ENCODE results near the gene ZNF787. TPM values are rescaled to one million over a fixed set of nuclear protein-coding genes. Genes with fewer than 3 reads are reported as not detected.
"Not testable (repeated sequence)": the region's sequence is repeated elsewhere in the genome, so short reads cannot be mapped to it uniquely, and the experiment has no call there.

ZNF787 gene
- total RNA-seq, 1 donor from 2014 or later, result 34.0 TPM

DNA sequence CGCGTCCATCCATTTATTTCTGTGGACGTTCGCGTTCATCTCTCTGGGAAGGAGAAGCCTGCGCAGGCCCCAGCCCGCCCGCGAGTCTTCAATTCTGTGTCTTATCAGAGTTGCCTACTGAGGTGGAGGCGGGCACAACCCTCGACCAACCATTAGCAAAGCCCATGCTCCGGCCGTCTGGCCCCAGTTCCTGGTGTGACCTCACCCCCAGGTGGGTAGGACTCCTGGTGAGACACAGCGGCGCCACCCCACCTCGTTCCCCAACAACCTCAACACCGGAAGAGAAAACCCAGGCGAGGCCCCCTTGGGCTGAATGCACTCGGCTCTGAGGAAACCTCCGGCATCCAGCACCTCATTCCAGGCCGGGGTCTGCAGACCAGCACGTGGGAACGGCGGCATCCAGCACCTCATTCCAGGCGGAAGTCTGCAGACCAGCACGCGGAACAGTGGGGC, 14.7 kb downstream of the ZNF787 start:
- Mint-ChIP-seq H3K9me3 (no peaks in the 10 kb centered on the region), H3K36me3 (peaks cover 2% of the 10 kb centered on the region), H3K27me3 (no peaks in the 10 kb centered on the region), H3K27ac (peak overlapping the region; percentile 70), H3K4me3 (no peak overlapping the region), H3K4me1 (ENCODE audit: unreplicated experiment) (peaks cover 17% of the 10 kb centered on the region)
- no peak for DNase-seq (ENCODE audit: extremely low spot score, unreplicated experiment)
- TF ChIP-seq CTCF (conservative IDR thresholded peaks at IDR 0.05), result no peak

DNA sequence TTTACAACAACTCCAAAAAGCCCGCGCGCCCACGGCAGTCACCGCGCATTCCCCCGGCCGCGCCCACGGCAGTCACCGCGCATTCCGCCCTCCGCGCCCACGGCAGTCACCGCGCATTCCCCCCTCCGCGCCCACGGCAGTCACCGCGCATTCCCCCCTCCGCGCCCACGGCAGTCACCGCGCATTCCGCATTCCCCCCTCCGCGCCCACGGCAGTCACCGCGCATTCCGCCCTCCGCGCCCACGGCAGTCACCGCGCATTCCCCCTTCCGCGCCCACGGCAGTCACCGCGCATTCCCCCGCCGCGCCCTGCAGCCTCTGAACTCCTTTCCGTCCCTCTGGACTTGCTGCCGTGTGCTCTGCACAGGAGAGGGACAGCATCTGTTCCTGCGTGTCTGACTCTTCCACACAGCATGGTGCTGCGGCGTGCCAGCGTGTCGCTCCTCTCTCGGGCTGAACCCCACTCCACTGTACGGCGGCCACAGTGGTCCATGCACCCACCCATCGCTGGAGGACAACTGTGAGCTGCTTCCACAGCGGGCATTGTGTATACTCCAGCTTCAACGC, 15.2 kb downstream of the ZNF787 start:
- peaks cover 15% of the 10 kb centered on the region for H3K4me1 Mint-ChIP-seq (ENCODE audit: unreplicated experiment)
- not testable (repeated sequence) for H3K27me3 Mint-ChIP-seq; H3K9me3 Mint-ChIP-seq; H3K36me3 Mint-ChIP-seq; H3K4me3 Mint-ChIP-seq; DNase-seq (ENCODE audit: extremely low spot score, unreplicated experiment)
- H3K27ac Mint-ChIP-seq, result peak overlapping the region; percentile 70

GRCh38 chr19:56105090-56105701, 15.9 kb downstream of the ZNF787 start:
- no peaks in the 10 kb centered on the region for H3K9me3 Mint-ChIP-seq
- H3K27me3 Mint-ChIP-seq, result no peaks in the 10 kb centered on the region
- DNase-seq (ENCODE audit: extremely low spot score, unreplicated experiment), result no peak
- H3K36me3 Mint-ChIP-seq, result peaks cover 4% of the 10 kb centered on the region
- TF ChIP-seq CTCF (conservative IDR thresholded peaks at IDR 0.05), result peak; percentile 71
- peak overlapping the region; percentile 23 for H3K27ac Mint-ChIP-seq
- H3K4me1 Mint-ChIP-seq (ENCODE audit: unreplicated experiment), result peaks cover 8% of the 10 kb centered on the region
- H3K4me3 Mint-ChIP-seq, result no peak overlapping the region

GRCh38 chr19:56104423-56104822, 16.7 kb downstream of the ZNF787 start:
- Mint-ChIP-seq H3K9me3 (no peaks in the 10 kb centered on the region), H3K36me3 (peaks cover 4% of the 10 kb centered on the region), H3K27me3 (no peaks in the 10 kb centered on the region), H3K4me1 (ENCODE audit: unreplicated experiment) (peaks cover 5% of the 10 kb centered on the region), H3K4me3 (no peak overlapping the region), H3K27ac (no peak overlapping the region)
- DNase-seq (ENCODE audit: extremely low spot score, unreplicated experiment), result no peak
- no peak for TF ChIP-seq CTCF (conservative IDR thresholded peaks at IDR 0.05)

DNA sequence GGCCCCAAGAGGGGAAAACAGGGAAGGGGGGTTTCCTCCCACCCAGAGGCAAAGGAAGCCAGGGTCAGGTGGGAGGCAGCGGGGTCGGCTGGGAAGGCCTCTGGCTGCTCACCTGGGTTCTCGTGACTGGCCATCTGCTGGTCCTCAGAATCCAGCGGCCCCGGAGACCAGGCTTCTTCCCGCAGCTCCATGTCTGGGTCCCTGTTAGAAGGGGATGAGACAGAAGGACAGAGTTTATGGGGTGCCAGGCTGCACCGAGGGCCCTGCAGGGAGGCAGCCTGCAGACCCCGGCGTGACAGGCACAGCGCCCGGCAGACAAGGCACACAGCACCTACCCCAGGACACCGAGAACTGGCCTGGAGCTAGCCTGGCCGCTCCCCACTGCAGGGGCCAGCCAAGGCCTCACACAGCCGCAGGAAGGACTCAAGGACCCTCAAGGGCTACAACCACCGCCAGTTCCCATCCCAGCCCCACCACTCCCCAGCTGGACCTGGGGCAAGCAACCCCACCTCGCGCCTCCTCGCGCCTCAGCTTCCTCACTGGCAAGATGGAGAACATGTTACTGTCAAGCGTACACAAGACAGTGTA, 18.0 kb downstream of the ZNF787 start:
- no peak overlapping the region for H3K27ac Mint-ChIP-seq
- no peak overlapping the region for H3K4me3 Mint-ChIP-seq
- no peaks in the 10 kb centered on the region for H3K4me1 Mint-ChIP-seq (ENCODE audit: unreplicated experiment)

More for the DNA sequence above, 18.0 kb downstream of the ZNF787 start:
- H3K9me3 Mint-ChIP-seq, result no peaks in the 10 kb centered on the region
- DNase-seq (ENCODE audit: extremely low spot score, unreplicated experiment), result no peak
- no peak for TF ChIP-seq CTCF (conservative IDR thresholded peaks at IDR 0.05)
- no peaks in the 10 kb centered on the region for H3K27me3 Mint-ChIP-seq
- H3K36me3 Mint-ChIP-seq, result peaks cover 4% of the 10 kb centered on the region
